ENCODE results near the gene ARID1B.
"Not testable (repeated sequence)": the region's sequence is repeated elsewhere in the genome, so short reads cannot be mapped to it uniquely, and the experiment has no call there.

The ARID1B gene

GRCh38 chr6:157145656-157146285 is 368.6 kb downstream of the ARID1B start:
- DNase-seq, result no peak

GRCh38 chr6:157147054-157148026 is 370.2 kb downstream of the ARID1B start:
- not testable (repeated sequence) for DNase-seq

GRCh38 chr6:157148391-157149323 is 371.5 kb downstream of the ARID1B start:
- DNase-seq, result no peak

- no peak for DNase-seq
Observed at GRCh38 chr6:157150076-157150475, 372.9 kb downstream of the ARID1B start.

- DNase-seq, result no peak
Observed at GRCh38 chr6:157151029-157151428, 373.9 kb downstream of the ARID1B start.

GRCh38 chr6:157151989-157152388 is 374.8 kb downstream of the ARID1B start:
- no peak for DNase-seq

- no peak for DNase-seq
Observed at GRCh38 chr6:157152556-157152955, 375.4 kb downstream of the ARID1B start.

GRCh38 chr6:157155804-157156203 is 378.6 kb downstream of the ARID1B start:
- DNase-seq, result no peak

GRCh38 chr6:157157258-157157657 is 380.1 kb downstream of the ARID1B start:
- no peak for DNase-seq

GRCh38 chr6:157158456-157158855 is 381.3 kb downstream of the ARID1B start:
- DNase-seq, result no peak

- DNase-seq, result no peak
Observed at GRCh38 chr6:157158897-157159296, 381.7 kb downstream of the ARID1B start.

GRCh38 chr6:157159348-157159747 is 382.2 kb downstream of the ARID1B start:
- DNase-seq, result no peak

GRCh38 chr6:157161912-157162311 is 384.7 kb downstream of the ARID1B start:
- no peak for DNase-seq

- no peak for DNase-seq
Observed at GRCh38 chr6:157162766-157163433, 385.7 kb downstream of the ARID1B start.

- no peak for DNase-seq
Observed at GRCh38 chr6:157163434-157164159, 386.4 kb downstream of the ARID1B start.

- DNase-seq, result no peak
Observed at GRCh38 chr6:157164972-157165371, 387.8 kb downstream of the ARID1B start.

GRCh38 chr6:157166784-157167183 is 389.6 kb downstream of the ARID1B start:
- DNase-seq, result no peak

- no peak for DNase-seq
Observed at GRCh38 chr6:157167837-157168236, 390.7 kb downstream of the ARID1B start.

GRCh38 chr6:157168471-157168870 is 391.3 kb downstream of the ARID1B start:
- no peak for DNase-seq

GRCh38 chr6:157169226-157169625 is 392.0 kb downstream of the ARID1B start:
- no peak for DNase-seq

GRCh38 chr6:157169656-157170055 is 392.5 kb downstream of the ARID1B start:
- DNase-seq, result no peak

GRCh38 chr6:157170535-157170934 is 393.4 kb downstream of the ARID1B start:
- DNase-seq, result no peak
